ENCODE results near the gene UMAD1.

DNA sequence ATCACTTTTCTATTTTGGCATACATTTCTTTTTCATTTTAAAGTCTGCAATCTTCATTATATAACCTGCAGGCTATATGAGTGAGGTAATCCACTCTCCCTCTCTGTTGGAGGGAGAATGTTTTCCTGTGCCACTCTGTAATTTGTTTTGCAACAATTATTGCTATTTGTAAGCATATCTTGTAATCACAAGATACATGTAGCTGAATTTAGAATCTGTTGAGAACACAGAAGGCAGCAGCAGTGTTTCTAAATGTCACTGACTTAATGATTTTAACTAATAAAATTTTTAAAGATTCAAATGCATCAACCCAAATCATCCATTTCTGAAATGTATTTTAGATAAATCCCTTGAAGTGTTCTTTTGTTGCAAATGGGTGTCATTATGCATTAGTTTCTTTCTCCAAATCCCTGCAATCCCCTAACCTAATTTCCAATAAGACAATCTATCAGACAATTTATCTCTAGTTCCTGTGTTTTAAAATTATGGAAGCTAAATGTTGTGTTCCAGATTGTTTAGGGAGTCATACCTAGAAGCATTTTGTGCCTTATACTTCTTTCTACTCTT is 19.8 kb upstream of the UMAD1 start:
- no peak for TF ChIP-seq EZH2phosphoT487 (IDR thresholded peaks at IDR 0.05; ENCODE audit: unreplicated experiment)
- TF ChIP-seq EZH2 (IDR thresholded peaks at IDR 0.05; ENCODE audit: low read depth, unreplicated experiment), result no peak
- TF ChIP-seq, protein P1, sequence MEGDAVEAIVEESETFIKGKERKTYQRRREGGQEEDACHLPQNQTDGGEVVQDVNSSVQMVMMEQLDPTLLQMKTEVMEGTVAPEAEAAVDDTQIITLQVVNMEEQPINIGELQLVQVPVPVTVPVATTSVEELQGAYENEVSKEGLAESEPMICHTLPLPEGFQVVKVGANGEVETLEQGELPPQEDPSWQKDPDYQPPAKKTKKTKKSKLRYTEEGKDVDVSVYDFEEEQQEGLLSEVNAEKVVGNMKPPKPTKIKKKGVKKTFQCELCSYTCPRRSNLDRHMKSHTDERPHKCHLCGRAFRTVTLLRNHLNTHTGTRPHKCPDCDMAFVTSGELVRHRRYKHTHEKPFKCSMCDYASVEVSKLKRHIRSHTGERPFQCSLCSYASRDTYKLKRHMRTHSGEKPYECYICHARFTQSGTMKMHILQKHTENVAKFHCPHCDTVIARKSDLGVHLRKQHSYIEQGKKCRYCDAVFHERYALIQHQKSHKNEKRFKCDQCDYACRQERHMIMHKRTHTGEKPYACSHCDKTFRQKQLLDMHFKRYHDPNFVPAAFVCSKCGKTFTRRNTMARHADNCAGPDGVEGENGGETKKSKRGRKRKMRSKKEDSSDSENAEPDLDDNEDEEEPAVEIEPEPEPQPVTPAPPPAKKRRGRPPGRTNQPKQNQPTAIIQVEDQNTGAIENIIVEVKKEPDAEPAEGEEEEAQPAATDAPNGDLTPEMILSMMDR (conservative IDR thresholded peaks at IDR 0.05; ENCODE audit: low read depth in 2 of 2), result no peak
- no peak for TF ChIP-seq POLR2AphosphoS5 (IDR thresholded peaks at IDR 0.05; ENCODE audit: low read depth)
- TF ChIP-seq, protein P2, sequence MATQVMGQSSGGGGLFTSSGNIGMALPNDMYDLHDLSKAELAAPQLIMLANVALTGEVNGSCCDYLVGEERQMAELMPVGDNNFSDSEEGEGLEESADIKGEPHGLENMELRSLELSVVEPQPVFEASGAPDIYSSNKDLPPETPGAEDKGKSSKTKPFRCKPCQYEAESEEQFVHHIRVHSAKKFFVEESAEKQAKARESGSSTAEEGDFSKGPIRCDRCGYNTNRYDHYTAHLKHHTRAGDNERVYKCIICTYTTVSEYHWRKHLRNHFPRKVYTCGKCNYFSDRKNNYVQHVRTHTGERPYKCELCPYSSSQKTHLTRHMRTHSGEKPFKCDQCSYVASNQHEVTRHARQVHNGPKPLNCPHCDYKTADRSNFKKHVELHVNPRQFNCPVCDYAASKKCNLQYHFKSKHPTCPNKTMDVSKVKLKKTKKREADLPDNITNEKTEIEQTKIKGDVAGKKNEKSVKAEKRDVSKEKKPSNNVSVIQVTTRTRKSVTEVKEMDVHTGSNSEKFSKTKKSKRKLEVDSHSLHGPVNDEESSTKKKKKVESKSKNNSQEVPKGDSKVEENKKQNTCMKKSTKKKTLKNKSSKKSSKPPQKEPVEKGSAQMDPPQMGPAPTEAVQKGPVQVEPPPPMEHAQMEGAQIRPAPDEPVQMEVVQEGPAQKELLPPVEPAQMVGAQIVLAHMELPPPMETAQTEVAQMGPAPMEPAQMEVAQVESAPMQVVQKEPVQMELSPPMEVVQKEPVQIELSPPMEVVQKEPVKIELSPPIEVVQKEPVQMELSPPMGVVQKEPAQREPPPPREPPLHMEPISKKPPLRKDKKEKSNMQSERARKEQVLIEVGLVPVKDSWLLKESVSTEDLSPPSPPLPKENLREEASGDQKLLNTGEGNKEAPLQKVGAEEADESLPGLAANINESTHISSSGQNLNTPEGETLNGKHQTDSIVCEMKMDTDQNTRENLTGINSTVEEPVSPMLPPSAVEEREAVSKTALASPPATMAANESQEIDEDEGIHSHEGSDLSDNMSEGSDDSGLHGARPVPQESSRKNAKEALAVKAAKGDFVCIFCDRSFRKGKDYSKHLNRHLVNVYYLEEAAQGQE (IDR thresholded peaks at IDR 0.05; ENCODE audit: unreplicated experiment), result no peak
- no peak for TF ChIP-seq NANOG (IDR thresholded peaks at IDR 0.05; ENCODE audit: borderline replicate concordance)
- no peak for TF ChIP-seq CREB1 (CRISPR knock-in tag; IDR thresholded peaks at IDR 0.05; ENCODE audit: low read depth)
- TF ChIP-seq, protein P3, sequence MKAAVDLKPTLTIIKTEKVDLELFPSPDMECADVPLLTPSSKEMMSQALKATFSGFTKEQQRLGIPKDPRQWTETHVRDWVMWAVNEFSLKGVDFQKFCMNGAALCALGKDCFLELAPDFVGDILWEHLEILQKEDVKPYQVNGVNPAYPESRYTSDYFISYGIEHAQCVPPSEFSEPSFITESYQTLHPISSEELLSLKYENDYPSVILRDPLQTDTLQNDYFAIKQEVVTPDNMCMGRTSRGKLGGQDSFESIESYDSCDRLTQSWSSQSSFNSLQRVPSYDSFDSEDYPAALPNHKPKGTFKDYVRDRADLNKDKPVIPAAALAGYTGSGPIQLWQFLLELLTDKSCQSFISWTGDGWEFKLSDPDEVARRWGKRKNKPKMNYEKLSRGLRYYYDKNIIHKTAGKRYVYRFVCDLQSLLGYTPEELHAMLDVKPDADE (IDR thresholded peaks at IDR 0.05), result no peak
- no peak for TF ChIP-seq STAT1 (IDR thresholded peaks at IDR 0.05; ENCODE audit: unreplicated experiment)
- no peak for TF ChIP-seq ZNF114 (CRISPR knock-in tag; IDR thresholded peaks at IDR 0.05)
- TF ChIP-seq ZNF331 (CRISPR knock-in tag; IDR thresholded peaks at IDR 0.05; ENCODE audit: low read depth), result no peak
